Activated CD8-positive, alpha-beta T cell treated with anti-CD3 and anti-CD28 coated beads for 36 hours (primary cell): ENCODE results near the gene KIAA1549. TPM values are rescaled to one million over a fixed set of nuclear protein-coding genes. Genes with fewer than 3 reads are reported as not detected.

Experiments used
- ATAC-seq: fragments of 200-7000 bp; cut with Tn5 transposase; one replicate; pipeline ENCODE4 v1.10.0; 2021; ENCODE audit warnings: mild to moderate bottlenecking, moderate library complexity
- CTCF ChIA-PET: fragments of 350-600 bp; sonication (Branson Sonifier 250); formaldehyde crosslinking; loops from one replicate; lab custom pipeline; 2021; ENCODE audit warnings: antibody characterized with exemption; lab: Charles Lee
- POLR2A ChIA-PET: fragments of 350-600 bp; sonication (Branson Sonifier 250); formaldehyde crosslinking; loops from one replicate; lab custom pipeline; 2021; ENCODE audit warnings: antibody characterized with exemption; lab: Charles Lee
- DNase-seq: peaks from one replicate; pipeline ENCODE4 v3.0.0-alpha.2; 2020
- H3K27ac Mint-ChIP-seq: one replicate; pipeline ENCODE4 v1.8.0; 2021; ENCODE audit warnings: mild to moderate bottlenecking, mixed read lengths
- H3K27me3 Mint-ChIP-seq: one replicate; pipeline ENCODE4 v1.8.0; 2021; ENCODE audit warnings: mixed read lengths
- H3K36me3 Mint-ChIP-seq: one replicate; pipeline ENCODE4 v1.8.0; 2021; ENCODE audit warnings: low read depth, mixed read lengths
- H3K4me1 Mint-ChIP-seq: one replicate; pipeline ENCODE4 v1.8.0; 2021; ENCODE audit warnings: low read depth, mixed read lengths
- H3K4me3 Mint-ChIP-seq: one replicate; pipeline ENCODE4 v1.8.0; 2021; ENCODE audit warnings: mild to moderate bottlenecking, moderate library complexity, mixed read lengths
- H3K9me3 Mint-ChIP-seq: one replicate; pipeline ENCODE4 v1.8.0; 2021; ENCODE audit warnings: mixed read lengths
- intact Hi-C: fragments of 100-400 bp; cut with micrococcal nuclease; formaldehyde crosslinking; loops from one replicate; pipeline ENCODE4 v1.10.0; 2022
- total RNA-seq, 2 experiments: library from RNA; stranded (reverse); gene quantifications; one replicate each; pipeline ENCODE4 v1.2.3, GENCODE V29; 2021
- TF ChIP-seq, protein P1 (sequence below): fragments of 200-600 bp; IDR thresholded peaks from one replicate; pipeline ENCODE4 v1.8.0; 2022; ENCODE audit warnings: antibody characterized with exemption, mild to moderate bottlenecking

The KIAA1549 gene
- total RNA-seq, 2 experiments from 2014 or later = 1.3 to 1.5 TPM

DNA sequence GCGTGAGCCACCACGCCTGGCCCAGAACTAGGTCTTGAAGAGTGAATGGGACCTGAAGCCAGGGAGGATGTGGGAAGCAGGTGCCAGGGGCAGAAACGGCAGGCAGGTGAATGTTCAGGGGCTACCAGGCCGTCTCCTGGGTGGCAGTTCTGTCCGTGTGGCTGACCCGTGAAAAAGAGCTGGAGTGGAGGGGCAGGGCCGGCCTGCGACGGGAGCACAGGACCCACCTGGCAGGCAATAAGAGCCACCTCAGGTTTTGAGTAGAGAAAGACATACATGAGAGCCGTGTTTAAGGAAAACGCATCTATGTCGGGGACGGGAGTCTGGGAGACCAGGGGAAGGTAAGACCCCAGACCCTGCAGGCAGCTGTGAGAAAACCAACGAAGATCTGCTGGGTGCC is 112.5 kb downstream of the KIAA1549 start:
- Mint-ChIP-seq H3K27ac (no peak overlapping the region), H3K4me1 (peaks cover 8% of the 10 kb centered on the region), H3K9me3 (no peaks in the 10 kb centered on the region), H3K36me3 (no peaks in the 10 kb centered on the region), H3K27me3 (no peaks in the 10 kb centered on the region), H3K4me3 (no peak overlapping the region)
- TF ChIP-seq, protein P1, sequence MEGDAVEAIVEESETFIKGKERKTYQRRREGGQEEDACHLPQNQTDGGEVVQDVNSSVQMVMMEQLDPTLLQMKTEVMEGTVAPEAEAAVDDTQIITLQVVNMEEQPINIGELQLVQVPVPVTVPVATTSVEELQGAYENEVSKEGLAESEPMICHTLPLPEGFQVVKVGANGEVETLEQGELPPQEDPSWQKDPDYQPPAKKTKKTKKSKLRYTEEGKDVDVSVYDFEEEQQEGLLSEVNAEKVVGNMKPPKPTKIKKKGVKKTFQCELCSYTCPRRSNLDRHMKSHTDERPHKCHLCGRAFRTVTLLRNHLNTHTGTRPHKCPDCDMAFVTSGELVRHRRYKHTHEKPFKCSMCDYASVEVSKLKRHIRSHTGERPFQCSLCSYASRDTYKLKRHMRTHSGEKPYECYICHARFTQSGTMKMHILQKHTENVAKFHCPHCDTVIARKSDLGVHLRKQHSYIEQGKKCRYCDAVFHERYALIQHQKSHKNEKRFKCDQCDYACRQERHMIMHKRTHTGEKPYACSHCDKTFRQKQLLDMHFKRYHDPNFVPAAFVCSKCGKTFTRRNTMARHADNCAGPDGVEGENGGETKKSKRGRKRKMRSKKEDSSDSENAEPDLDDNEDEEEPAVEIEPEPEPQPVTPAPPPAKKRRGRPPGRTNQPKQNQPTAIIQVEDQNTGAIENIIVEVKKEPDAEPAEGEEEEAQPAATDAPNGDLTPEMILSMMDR = no peak
- ATAC-seq = no peak
- ChIA-PET CTCF (interaction anchor here (1.1 to 1.5 kb wide), 2 partner anchors 18 to 130 kb away, joined by 3 to 4 read pairs; no protein-coding TSS in a partner anchor), POLR2A (no interaction called here)
- no peak for DNase-seq
- intact Hi-C loops = loop anchor here (10.0 kb wide), 1 partner anchor 704 kb away; no protein-coding TSS in a partner anchor

DNA sequence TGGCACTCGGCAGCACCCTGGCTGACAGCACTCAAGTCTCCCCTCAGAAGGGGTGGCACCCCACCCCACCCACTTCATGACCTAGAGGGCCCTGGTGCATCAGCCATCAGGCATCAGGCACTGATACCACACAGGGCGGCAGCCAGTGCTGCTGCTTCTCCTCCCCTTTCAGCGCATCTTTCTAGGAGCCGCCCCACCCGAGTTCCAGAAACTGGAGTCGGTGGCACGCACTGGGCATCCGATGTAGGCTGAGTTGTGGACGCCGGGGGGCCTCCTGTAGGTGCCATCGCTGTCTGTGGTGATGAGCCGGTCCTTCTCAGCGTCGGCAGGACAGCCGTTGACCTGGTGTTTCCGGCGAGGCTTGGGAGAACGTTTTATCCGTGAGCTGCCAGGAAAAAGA is 113.4 kb downstream of the KIAA1549 start:
- CTCF ChIA-PET = interaction anchor here (1.0 to 1.5 kb wide), 3 partner anchors 19 to 707 kb away, joined by 3 to 4 read pairs (median 3); no protein-coding TSS in a partner anchor
- Mint-ChIP-seq H3K36me3 (no peaks in the 10 kb centered on the region), H3K27ac (no peak overlapping the region), H3K27me3 (no peaks in the 10 kb centered on the region), H3K4me1 (peaks cover 8% of the 10 kb centered on the region), H3K9me3 (no peaks in the 10 kb centered on the region), H3K4me3 (no peak overlapping the region)
- POLR2A ChIA-PET = no interaction called here
- ATAC-seq (no peak), DNase-seq (no peak)
- TF ChIP-seq, protein P1 = no peak
- intact Hi-C loops = loop anchor here (10.0 kb wide), 1 partner anchor 703 kb away; no protein-coding TSS in a partner anchor

DNA sequence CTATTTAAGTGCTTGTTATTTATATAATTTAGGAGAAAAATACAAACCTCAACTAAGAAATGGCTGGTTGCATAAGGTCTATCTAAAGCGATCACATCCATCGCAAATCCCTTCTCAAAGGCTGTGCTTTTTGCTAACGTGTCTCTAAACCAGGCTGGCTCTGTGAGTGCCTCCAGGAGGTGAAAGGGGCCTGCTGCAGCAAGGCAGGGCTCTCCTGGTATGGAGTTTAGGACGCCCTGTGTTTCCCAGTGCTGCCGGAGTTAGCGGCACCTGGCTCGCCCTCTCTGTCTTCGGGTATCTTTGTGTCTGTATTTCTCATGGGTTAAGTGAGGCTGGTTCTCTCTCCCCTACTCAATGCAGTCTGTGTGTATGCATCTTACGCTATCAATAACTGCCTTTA is 114.8 kb downstream of the KIAA1549 start:
- Mint-ChIP-seq H3K9me3 (no peaks in the 10 kb centered on the region), H3K4me1 (peaks cover 8% of the 10 kb centered on the region), H3K4me3 (no peak overlapping the region), H3K36me3 (no peaks in the 10 kb centered on the region), H3K27ac (no peak overlapping the region), H3K27me3 (no peaks in the 10 kb centered on the region)
- TF ChIP-seq, protein P1 = peak; percentile 16
- CTCF ChIA-PET = no interaction called here
- DNase-seq = no peak
- POLR2A ChIA-PET = interaction anchor here (0.6 kb wide), 1 partner anchor 158 kb away, joined by 3 read pairs; no protein-coding TSS in a partner anchor
- intact Hi-C loops = loop anchor here (10.0 kb wide), 1 partner anchor 702 kb away; no protein-coding TSS in a partner anchor
- no peak for ATAC-seq

DNA sequence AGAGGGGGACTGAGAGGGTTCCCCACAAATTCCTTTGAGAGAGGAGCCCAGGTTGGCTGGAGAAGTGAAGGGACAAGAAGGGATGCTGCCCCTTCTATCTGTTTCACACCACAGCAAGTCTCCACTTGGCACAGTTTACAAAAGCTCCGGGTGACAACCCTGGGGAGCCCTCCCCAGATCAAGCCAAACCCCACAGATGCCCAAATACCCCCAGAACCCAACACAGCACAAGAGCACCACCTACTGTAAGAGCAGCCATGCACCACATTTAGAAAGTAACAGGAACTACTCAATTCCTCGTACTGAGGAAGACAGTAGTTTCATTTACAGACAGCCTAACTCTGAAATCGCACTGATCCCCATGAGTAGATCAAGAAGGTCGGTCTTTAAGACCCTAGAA is 115.3 kb downstream of the KIAA1549 start:
- TF ChIP-seq, protein P1 = peak; percentile 58
- Mint-ChIP-seq H3K4me1 (peaks cover 8% of the 10 kb centered on the region), H3K36me3 (no peaks in the 10 kb centered on the region), H3K27me3 (no peaks in the 10 kb centered on the region), H3K9me3 (no peaks in the 10 kb centered on the region), H3K4me3 (no peak overlapping the region), H3K27ac (peak overlapping the region; percentile 39)
- ATAC-seq = peak; percentile 89
- ChIA-PET CTCF (interaction anchor here (0.8 kb wide), 1 partner anchor 127 kb away, joined by 3 read pairs; no protein-coding TSS in a partner anchor), POLR2A (no interaction called here)
- DNase-seq = peak; percentile 55
- intact Hi-C loops = loop anchor here (10.0 kb wide), 1 partner anchor 701 kb away; no protein-coding TSS in a partner anchor

DNA sequence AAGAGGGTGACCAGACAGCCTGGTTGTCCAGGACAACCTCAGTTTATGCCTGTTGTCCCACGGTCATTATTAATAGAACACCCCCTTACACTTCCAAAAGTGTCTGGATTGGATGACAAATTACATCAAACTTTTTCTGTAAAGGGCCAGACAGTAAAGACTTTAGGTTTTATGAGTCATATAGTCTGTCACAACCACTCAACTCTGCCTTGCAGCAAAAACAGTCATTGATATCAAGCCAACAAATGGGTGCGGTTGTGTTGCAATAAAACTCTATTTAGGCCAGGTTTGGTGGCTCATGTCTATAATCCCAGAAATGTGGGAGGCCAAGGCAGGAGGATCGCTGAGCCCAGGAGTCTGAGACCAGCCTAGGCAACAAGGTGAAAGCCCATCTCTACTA is 116.5 kb downstream of the KIAA1549 start:
- peaks cover 8% of the 10 kb centered on the region for H3K4me1 Mint-ChIP-seq
- no peak overlapping the region for H3K27ac Mint-ChIP-seq
- no peaks in the 10 kb centered on the region for H3K9me3 Mint-ChIP-seq
- TF ChIP-seq, protein P1 = no peak
- ChIA-PET POLR2A (no interaction called here), CTCF (no interaction called here)
- ATAC-seq (no peak), DNase-seq (no peak)
- intact Hi-C loops = loop anchor here (10.0 kb wide), 1 partner anchor 700 kb away; no protein-coding TSS in a partner anchor
- H3K36me3 Mint-ChIP-seq = no peaks in the 10 kb centered on the region
- no peaks in the 10 kb centered on the region for H3K27me3 Mint-ChIP-seq
- H3K4me3 Mint-ChIP-seq = no peak overlapping the region
